ENCODE measurements around the gene PLEKHJ1.

DNA sequence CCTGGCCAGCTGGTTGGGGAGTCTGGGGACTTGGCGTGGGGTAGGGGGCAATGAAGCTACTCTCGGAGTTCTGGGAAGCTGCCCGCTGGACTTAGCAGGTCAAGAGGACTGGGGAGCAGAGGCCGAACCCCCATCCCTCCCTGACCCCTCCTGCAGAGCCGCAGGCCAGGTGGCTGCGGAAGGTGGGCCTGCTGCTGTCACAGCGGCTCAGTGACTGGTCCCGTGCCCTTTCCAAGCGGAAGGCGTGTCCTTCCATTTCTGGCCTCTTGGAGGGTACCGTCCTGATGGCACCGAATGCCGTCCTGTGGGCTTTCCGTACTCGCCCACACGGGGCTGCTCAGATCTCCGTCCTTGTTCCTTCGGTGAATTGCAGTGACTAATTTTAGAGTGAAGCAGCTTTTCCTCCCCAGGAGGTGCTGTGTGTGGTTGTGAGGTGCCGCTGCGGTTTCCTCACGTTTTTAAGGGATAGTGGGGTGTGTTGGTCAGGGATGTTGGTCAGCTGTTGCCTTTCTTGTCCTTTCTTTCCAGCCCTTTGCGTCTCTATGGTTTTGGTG, 51.6 kb downstream of the PLEKHJ1 start:
- TF ChIP-seq, protein P1, sequence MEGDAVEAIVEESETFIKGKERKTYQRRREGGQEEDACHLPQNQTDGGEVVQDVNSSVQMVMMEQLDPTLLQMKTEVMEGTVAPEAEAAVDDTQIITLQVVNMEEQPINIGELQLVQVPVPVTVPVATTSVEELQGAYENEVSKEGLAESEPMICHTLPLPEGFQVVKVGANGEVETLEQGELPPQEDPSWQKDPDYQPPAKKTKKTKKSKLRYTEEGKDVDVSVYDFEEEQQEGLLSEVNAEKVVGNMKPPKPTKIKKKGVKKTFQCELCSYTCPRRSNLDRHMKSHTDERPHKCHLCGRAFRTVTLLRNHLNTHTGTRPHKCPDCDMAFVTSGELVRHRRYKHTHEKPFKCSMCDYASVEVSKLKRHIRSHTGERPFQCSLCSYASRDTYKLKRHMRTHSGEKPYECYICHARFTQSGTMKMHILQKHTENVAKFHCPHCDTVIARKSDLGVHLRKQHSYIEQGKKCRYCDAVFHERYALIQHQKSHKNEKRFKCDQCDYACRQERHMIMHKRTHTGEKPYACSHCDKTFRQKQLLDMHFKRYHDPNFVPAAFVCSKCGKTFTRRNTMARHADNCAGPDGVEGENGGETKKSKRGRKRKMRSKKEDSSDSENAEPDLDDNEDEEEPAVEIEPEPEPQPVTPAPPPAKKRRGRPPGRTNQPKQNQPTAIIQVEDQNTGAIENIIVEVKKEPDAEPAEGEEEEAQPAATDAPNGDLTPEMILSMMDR (IDR thresholded peaks at IDR 0.05), result no peak
- TF ChIP-seq ZNF138 (CRISPR knock-in tag; conservative IDR thresholded peaks at IDR 0.05), result no peak
- no peak for TF ChIP-seq SMAD4 (CRISPR knock-in tag; IDR thresholded peaks at IDR 0.05)

Measured in WTC11 (cell line).